Epithelial cell of proximal tubule (primary cell): Measurements from ENCODE around the gene EPG5. TPM values are rescaled to one million over a fixed set of nuclear protein-coding genes. Genes with fewer than 3 reads are reported as not detected.

Experiments
- DNase-seq: peaks from one replicate; pipeline ENCODE4 v3.0.0-alpha.2; 2011; ENCODE audit warnings: low read depth
- H3K4me3 ChIP-seq: 2 replicates; pipeline ENCODE4 v1.5.1; 2011; ENCODE audit warnings: low read depth, mild to moderate bottlenecking, low read length
- total RNA-seq: library from RNA; depleted of rRNA; stranded (reverse); fragments of >200 nt; gene quantifications from 2 replicates; pipeline ENCODE4 v1.2.3, GENCODE V29; 2015
- TF ChIP-seq, protein P1 (sequence below): conservative IDR thresholded peaks from 2 replicates; pipeline ENCODE4 v1.5.1; 2012; ENCODE audit warnings: low read depth, mild to moderate bottlenecking, low read length

Gene EPG5
- total RNA-seq, 1 donor from 2014 or later, result 10.7 TPM

DNA sequence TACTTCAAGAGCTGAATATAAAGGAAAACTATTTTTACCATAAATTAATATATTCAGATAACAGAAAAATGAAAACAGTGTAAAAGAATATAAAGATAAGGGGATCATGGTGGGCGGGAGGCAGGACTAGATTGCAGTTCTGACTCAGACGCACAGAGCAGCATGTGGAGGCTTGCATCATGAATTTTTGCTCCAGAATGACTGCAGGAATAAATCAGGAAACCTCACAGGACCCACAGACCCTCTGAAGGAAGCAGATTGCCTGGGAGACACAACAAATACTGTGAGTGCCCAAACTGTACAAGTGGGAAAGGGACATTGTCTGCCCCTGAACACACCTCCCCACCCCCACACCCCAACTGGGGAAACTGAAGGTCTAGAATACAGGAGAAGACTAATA lies 160.9 kb downstream of the EPG5 start:
- H3K4me3 ChIP-seq, result no peak overlapping the region
- TF ChIP-seq, protein P1, sequence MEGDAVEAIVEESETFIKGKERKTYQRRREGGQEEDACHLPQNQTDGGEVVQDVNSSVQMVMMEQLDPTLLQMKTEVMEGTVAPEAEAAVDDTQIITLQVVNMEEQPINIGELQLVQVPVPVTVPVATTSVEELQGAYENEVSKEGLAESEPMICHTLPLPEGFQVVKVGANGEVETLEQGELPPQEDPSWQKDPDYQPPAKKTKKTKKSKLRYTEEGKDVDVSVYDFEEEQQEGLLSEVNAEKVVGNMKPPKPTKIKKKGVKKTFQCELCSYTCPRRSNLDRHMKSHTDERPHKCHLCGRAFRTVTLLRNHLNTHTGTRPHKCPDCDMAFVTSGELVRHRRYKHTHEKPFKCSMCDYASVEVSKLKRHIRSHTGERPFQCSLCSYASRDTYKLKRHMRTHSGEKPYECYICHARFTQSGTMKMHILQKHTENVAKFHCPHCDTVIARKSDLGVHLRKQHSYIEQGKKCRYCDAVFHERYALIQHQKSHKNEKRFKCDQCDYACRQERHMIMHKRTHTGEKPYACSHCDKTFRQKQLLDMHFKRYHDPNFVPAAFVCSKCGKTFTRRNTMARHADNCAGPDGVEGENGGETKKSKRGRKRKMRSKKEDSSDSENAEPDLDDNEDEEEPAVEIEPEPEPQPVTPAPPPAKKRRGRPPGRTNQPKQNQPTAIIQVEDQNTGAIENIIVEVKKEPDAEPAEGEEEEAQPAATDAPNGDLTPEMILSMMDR, result no peak
- DNase-seq, result no peak

DNA sequence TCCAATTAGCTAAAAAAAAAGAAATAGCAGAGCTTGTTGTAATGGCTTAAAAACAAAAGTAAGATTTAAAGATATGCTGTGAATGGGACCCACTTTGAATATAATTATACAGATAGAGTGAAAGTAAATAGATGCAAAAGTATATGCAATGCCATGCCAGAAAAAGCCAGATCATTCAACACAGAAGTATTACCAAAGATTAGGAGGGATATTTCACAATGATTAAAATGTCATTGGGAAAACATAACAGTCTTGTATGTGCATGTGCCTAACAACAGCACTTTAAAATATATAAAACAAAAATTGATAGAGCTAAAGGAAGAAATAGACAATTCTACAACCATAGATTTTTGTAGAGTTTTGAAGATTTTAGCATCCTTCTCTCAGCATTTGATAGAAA lies 161.6 kb downstream of the EPG5 start:
- TF ChIP-seq, protein P1, result no peak
- H3K4me3 ChIP-seq, result no peak overlapping the region
- DNase-seq, result no peak

DNA sequence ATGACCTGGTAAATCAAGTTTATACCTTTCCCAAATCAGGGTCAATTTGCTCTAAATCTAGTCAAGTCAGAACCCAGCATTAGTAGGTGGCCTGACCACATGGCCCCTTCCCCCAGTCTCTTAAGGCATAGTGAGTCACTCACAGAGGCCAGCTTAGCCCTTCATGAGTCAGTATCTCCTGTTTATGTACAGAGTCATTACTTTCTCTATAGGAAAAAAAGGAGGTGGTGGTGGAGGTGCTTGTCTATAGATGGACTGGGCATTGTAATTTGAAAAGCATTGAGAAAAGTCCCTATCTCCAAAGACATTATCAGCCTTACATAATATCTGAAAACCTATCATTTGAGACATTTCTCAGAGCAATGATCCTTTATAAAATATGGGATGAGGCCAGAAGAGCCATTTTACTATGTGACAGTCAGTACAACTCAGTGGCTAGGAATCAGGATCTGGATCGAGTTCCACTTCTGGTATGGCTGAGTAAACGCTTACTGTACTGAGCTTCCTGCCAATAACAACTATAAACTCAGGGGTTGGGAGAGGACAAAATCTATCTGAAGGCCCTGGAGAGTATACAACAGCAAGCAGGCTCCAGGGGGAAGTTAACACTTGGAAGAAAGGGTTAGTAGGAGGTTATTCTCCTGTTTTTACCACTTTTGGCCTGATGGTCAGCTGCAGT lies 164.2 kb downstream of the EPG5 start:
- no peak overlapping the region for H3K4me3 ChIP-seq
- TF ChIP-seq, protein P1, result no peak

DNA sequence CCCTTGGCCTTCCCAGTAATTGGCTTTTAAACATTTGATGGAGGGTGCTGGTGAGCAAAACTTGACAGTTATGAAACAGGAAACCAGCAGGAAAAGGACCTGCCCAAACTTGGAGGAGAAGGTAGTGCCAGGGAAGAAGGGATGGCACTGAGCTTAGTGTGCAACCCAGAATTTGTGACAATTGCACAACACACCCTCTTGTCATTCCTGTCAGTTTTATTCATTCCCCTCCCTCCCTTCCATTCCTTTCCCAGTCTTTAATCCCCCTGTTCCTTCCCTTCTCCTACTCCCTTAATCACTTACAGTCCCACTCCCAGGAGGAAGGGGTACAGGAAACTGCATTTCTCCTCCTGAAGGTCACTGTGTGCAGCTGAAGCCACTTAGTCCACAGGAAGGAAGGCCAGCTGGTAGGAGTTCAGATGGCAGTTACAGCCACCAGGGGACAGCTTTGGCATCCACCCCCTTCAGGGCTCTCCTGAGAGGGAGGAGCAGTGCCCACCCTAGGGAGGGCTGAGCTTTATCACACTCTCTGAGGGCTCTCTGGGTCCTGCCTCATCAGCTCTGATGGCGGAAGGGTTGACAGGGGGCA lies 165.6 kb downstream of the EPG5 start:
- TF ChIP-seq, protein P1, result no peak
- no peak for DNase-seq
- H3K4me3 ChIP-seq, result no peak overlapping the region

More for the DNA sequence above, 164.2 kb downstream of the EPG5 start:
- DNase-seq, result peak; percentile 90

Other genes with a start within 250 kb of the EPG5 start
- 1.3 TPM in 1 of 2 replicates, not detected in the other for gene SLC14A1, start 243.1 kb downstream of the EPG5 start, total RNA-seq
- 9.4 and 13.5 TPM in 2 replicates for gene SIGLEC15, start 141.7 kb downstream of the EPG5 start, total RNA-seq
- 7.2 and 11.0 TPM in 2 replicates for gene PSTPIP2, start 104.9 kb upstream of the EPG5 start, total RNA-seq
- 623 and 730 TPM in 2 replicates for gene ATP5F1A, start 131.0 kb upstream of the EPG5 start, total RNA-seq
- 123 and 230 TPM in 2 replicates for gene HAUS1, start 137.1 kb upstream of the EPG5 start, total RNA-seq